ENCODE measurements around the gene RFX1.

RFX1 gene

GRCh38 chr19:14000691-14001375 lies 5.3 kb downstream of the RFX1 start:
- peak overlapping the region; percentile 92 for H3K27ac ChIP-seq

GRCh38 chr19:13999085-13999484 lies 7.0 kb downstream of the RFX1 start:
- no peaks in the 10 kb centered on the region for H3K36me3 ChIP-seq (ENCODE audit: control insufficient read depth, insufficient read depth, low read length)
- no peaks in the 10 kb centered on the region for H3K9me3 ChIP-seq (ENCODE audit: control insufficient read depth, low read length)
- no peak overlapping the region for H2AFZ ChIP-seq
- H3K79me2 ChIP-seq, result peaks cover 57% of the 10 kb centered on the region
- H3K4me2 ChIP-seq (ENCODE audit: low read length), result no peak overlapping the region
- no peak for TF ChIP-seq CTCF (IDR thresholded peaks at IDR 0.05)
- no peaks in the 10 kb centered on the region for H3K27me3 ChIP-seq (ENCODE audit: control insufficient read depth, insufficient read depth, low read length)
- peaks cover 38% of the 10 kb centered on the region for H3K4me1 ChIP-seq
- no peak overlapping the region for H3K27ac ChIP-seq
- no peak overlapping the region for H3K9ac ChIP-seq
- no peak overlapping the region for H3K4me3 ChIP-seq (ENCODE audit: low read depth, low read length)

More at GRCh38 chr19:14000691-14001375, 5.3 kb downstream of the RFX1 start:
- Histone ChIP-seq H3K36me3 (ENCODE audit: control insufficient read depth, insufficient read depth, low read length) (no peaks in the 10 kb centered on the region), H2AFZ (no peak overlapping the region), H3K79me2 (peaks cover 47% of the 10 kb centered on the region), H3K4me3 (ENCODE audit: low read depth, low read length) (no peak overlapping the region), H3K27me3 (ENCODE audit: control insufficient read depth, insufficient read depth, low read length) (no peaks in the 10 kb centered on the region), H3K9me3 (ENCODE audit: control insufficient read depth, low read length) (no peaks in the 10 kb centered on the region), H3K4me2 (ENCODE audit: low read length) (no peak overlapping the region), H3K4me1 (peaks cover 44% of the 10 kb centered on the region), H3K9ac (no peak overlapping the region)
- TF ChIP-seq CTCF (IDR thresholded peaks at IDR 0.05), result no peak

GRCh38 chr19:13998426-13998825 lies 7.7 kb downstream of the RFX1 start:
- no peak overlapping the region for H3K4me2 ChIP-seq (ENCODE audit: low read length)
- H3K36me3 ChIP-seq (ENCODE audit: control insufficient read depth, insufficient read depth, low read length), result no peaks in the 10 kb centered on the region
- no peaks in the 10 kb centered on the region for H3K9me3 ChIP-seq (ENCODE audit: control insufficient read depth, low read length)
- H3K4me1 ChIP-seq, result peaks cover 31% of the 10 kb centered on the region
- H2AFZ ChIP-seq, result no peak overlapping the region
- no peak overlapping the region for H3K27ac ChIP-seq
- no peak overlapping the region for H3K9ac ChIP-seq
- H3K27me3 ChIP-seq (ENCODE audit: control insufficient read depth, insufficient read depth, low read length), result no peaks in the 10 kb centered on the region
- H3K4me3 ChIP-seq (ENCODE audit: low read depth, low read length), result no peak overlapping the region
- peaks cover 59% of the 10 kb centered on the region for H3K79me2 ChIP-seq
- no peak for TF ChIP-seq CTCF (IDR thresholded peaks at IDR 0.05)

- Histone ChIP-seq H3K4me1 (peaks cover 23% of the 10 kb centered on the region), H3K4me2 (ENCODE audit: low read length) (no peak overlapping the region), H3K27me3 (ENCODE audit: control insufficient read depth, insufficient read depth, low read length) (no peaks in the 10 kb centered on the region), H3K4me3 (ENCODE audit: low read depth, low read length) (no peak overlapping the region), H3K27ac (no peak overlapping the region), H3K79me2 (peaks cover 67% of the 10 kb centered on the region), H3K9ac (no peak overlapping the region), H3K9me3 (ENCODE audit: control insufficient read depth, low read length) (no peaks in the 10 kb centered on the region), H2AFZ (no peak overlapping the region), H3K36me3 (ENCODE audit: control insufficient read depth, insufficient read depth, low read length) (no peaks in the 10 kb centered on the region)
- no peak for TF ChIP-seq CTCF (IDR thresholded peaks at IDR 0.05)
Measured at GRCh38 chr19:13997631-13997962, 8.5 kb downstream of the RFX1 start.
